ENCODE results near the gene WNT2. TPM values are rescaled to one million over a fixed set of nuclear protein-coding genes. Genes with fewer than 3 reads are reported as not detected.

WNT2 gene
- total and polyA plus RNA-seq, 3 experiments from 2014 or later = not detected

GRCh38 chr7:117346161-117346560 lies 23.3 kb upstream of the WNT2 start:
- Mint-ChIP-seq H3K4me3 (no peak overlapping the region), H3K27me3 (peaks cover 2 to 5% of the 10 kb centered on the region in 2 donors), H3K9me3 (peaks cover 0 to 5% (median 3%) of the 10 kb centered on the region in 5 donors), H3K4me1 (no peaks in the 10 kb centered on the region), H3K36me3 (no peaks in the 10 kb centered on the region), H3K27ac (no peak overlapping the region)
- no peak for DNase-seq
- CTCF ChIA-PET = no interaction called here
- POLR2A ChIA-PET = no interaction called here
- H3K9me3 ChIP-seq (ENCODE audit: low read length) = no peaks in the 10 kb centered on the region
- H3K27ac ChIP-seq (ENCODE audit: low read depth, low read length) = no peak overlapping the region
- no peaks in the 10 kb centered on the region for H3K36me3 ChIP-seq (ENCODE audit: insufficient read depth, low read length)
- H3K4me3 ChIP-seq (ENCODE audit: low read length) = no peak overlapping the region
- no peaks in the 10 kb centered on the region for H3K27me3 ChIP-seq (ENCODE audit: insufficient read depth, low read length, poor library complexity, severe bottlenecking)
- no peaks in the 10 kb centered on the region for H3K4me1 ChIP-seq (ENCODE audit: insufficient read depth, low read length)

GRCh38 chr7:117338020-117338419 lies 15.2 kb upstream of the WNT2 start:
- ChIA-PET POLR2A (no interaction called here), CTCF (no interaction called here)
- H3K27ac Mint-ChIP-seq = no peak overlapping the region
- H3K9me3 ChIP-seq (ENCODE audit: low read length) = no peaks in the 10 kb centered on the region
- DNase-seq = no peak
- H3K4me3 Mint-ChIP-seq = no peak overlapping the region
- peaks cover 0 to 5% (median 0%) of the 10 kb centered on the region in 5 donors for H3K9me3 Mint-ChIP-seq
- no peak overlapping the region for H3K4me3 ChIP-seq (ENCODE audit: low read length)
- H3K27me3 ChIP-seq (ENCODE audit: insufficient read depth, low read length, poor library complexity, severe bottlenecking) = no peaks in the 10 kb centered on the region
- peaks cover 0 to 2% of the 10 kb centered on the region in 2 donors for H3K27me3 Mint-ChIP-seq
- no peaks in the 10 kb centered on the region for H3K36me3 ChIP-seq (ENCODE audit: insufficient read depth, low read length)
- H3K4me1 ChIP-seq (ENCODE audit: insufficient read depth, low read length) = no peaks in the 10 kb centered on the region
- H3K36me3 Mint-ChIP-seq = peaks cover 0 to 1% (median 0%) of the 10 kb centered on the region in 3 donors
- H3K27ac ChIP-seq (ENCODE audit: low read depth, low read length) = no peak overlapping the region
- H3K4me1 Mint-ChIP-seq = no peaks in the 10 kb centered on the region

GRCh38 chr7:117333168-117333567 lies 10.3 kb upstream of the WNT2 start:
- no peaks in the 10 kb centered on the region for H3K9me3 ChIP-seq (ENCODE audit: low read length)
- H3K4me3 ChIP-seq (ENCODE audit: low read length) = no peak overlapping the region
- H3K27ac ChIP-seq (ENCODE audit: low read depth, low read length) = no peak overlapping the region
- H3K27ac Mint-ChIP-seq = no peak overlapping the region
- peaks cover 0 to 2% of the 10 kb centered on the region in 2 donors for H3K27me3 Mint-ChIP-seq
- H3K9me3 Mint-ChIP-seq = peaks cover 0 to 6% (median 0%) of the 10 kb centered on the region in 5 donors
- no peaks in the 10 kb centered on the region for H3K27me3 ChIP-seq (ENCODE audit: insufficient read depth, low read length, poor library complexity, severe bottlenecking)
- H3K4me1 ChIP-seq (ENCODE audit: insufficient read depth, low read length) = no peaks in the 10 kb centered on the region
- ChIA-PET CTCF (no interaction called here), POLR2A (no interaction called here)
- no peak for DNase-seq
- H3K36me3 ChIP-seq (ENCODE audit: insufficient read depth, low read length) = no peaks in the 10 kb centered on the region
- H3K4me1 Mint-ChIP-seq = no peaks in the 10 kb centered on the region
- peaks cover 0 to 1% (median 0%) of the 10 kb centered on the region in 3 donors for H3K36me3 Mint-ChIP-seq
- H3K4me3 Mint-ChIP-seq = no peak overlapping the region

GRCh38 chr7:117332031-117332430 lies 9.2 kb upstream of the WNT2 start:
- no peaks in the 10 kb centered on the region for H3K4me1 Mint-ChIP-seq
- Histone ChIP-seq H3K36me3 (ENCODE audit: insufficient read depth, low read length) (no peaks in the 10 kb centered on the region), H3K4me3 (ENCODE audit: low read length) (no peak overlapping the region), H3K27me3 (ENCODE audit: insufficient read depth, low read length, poor library complexity, severe bottlenecking) (no peaks in the 10 kb centered on the region), H3K9me3 (ENCODE audit: low read length) (no peaks in the 10 kb centered on the region), H3K4me1 (ENCODE audit: insufficient read depth, low read length) (no peaks in the 10 kb centered on the region), H3K27ac (ENCODE audit: low read depth, low read length) (no peak overlapping the region)
- H3K9me3 Mint-ChIP-seq = peaks cover 0 to 8% (median 4%) of the 10 kb centered on the region in 5 donors
- CTCF ChIA-PET = no interaction called here
- peaks cover 0 to 1% (median 0%) of the 10 kb centered on the region in 3 donors for H3K36me3 Mint-ChIP-seq
- H3K27ac Mint-ChIP-seq = no peak overlapping the region
- no peaks in the 10 kb centered on the region for H3K27me3 Mint-ChIP-seq
- H3K4me3 Mint-ChIP-seq = no peak overlapping the region
- DNase-seq = no peak
- POLR2A ChIA-PET = no interaction called here

- CTCF ChIA-PET = no interaction called here
- H3K4me3 ChIP-seq (ENCODE audit: low read length) = no peak overlapping the region
- H3K27me3 Mint-ChIP-seq = peaks cover 32 to 45% of the 10 kb centered on the region in 2 donors
- peaks cover 7% of the 10 kb centered on the region for H3K27me3 ChIP-seq (ENCODE audit: insufficient read depth, low read length, poor library complexity, severe bottlenecking)
- H3K36me3 ChIP-seq (ENCODE audit: insufficient read depth, low read length) = no peaks in the 10 kb centered on the region
- H3K27ac Mint-ChIP-seq = no peak overlapping the region
- no peaks in the 10 kb centered on the region for H3K9me3 ChIP-seq (ENCODE audit: low read length)
- no peaks in the 10 kb centered on the region for H3K4me1 Mint-ChIP-seq
- no peak overlapping the region for H3K4me3 Mint-ChIP-seq
- H3K36me3 Mint-ChIP-seq = no peaks in the 10 kb centered on the region
- no peak for DNase-seq
- no peak overlapping the region for H3K27ac ChIP-seq (ENCODE audit: low read depth, low read length)
- no peaks in the 10 kb centered on the region for H3K4me1 ChIP-seq (ENCODE audit: insufficient read depth, low read length)
- POLR2A ChIA-PET = no interaction called here
- peaks cover 0 to 13% (median 9%) of the 10 kb centered on the region in 5 donors for H3K9me3 Mint-ChIP-seq
These were observed 3.0 kb upstream of the WNT2 start for GRCh38 chr7:117325836-117326235.

- H3K4me3 ChIP-seq (ENCODE audit: low read length) = no peak overlapping the region
- no peak overlapping the region for H3K27ac ChIP-seq (ENCODE audit: low read depth, low read length)
- H3K36me3 ChIP-seq (ENCODE audit: insufficient read depth, low read length) = no peaks in the 10 kb centered on the region
- peaks cover 36 to 53% of the 10 kb centered on the region in 2 donors for H3K27me3 Mint-ChIP-seq
- no peaks in the 10 kb centered on the region for H3K9me3 ChIP-seq (ENCODE audit: low read length)
- no peak for DNase-seq
- H3K4me3 Mint-ChIP-seq = no peak overlapping the region
- CTCF ChIA-PET = no interaction called here
- no peaks in the 10 kb centered on the region for H3K36me3 Mint-ChIP-seq
- H3K27me3 ChIP-seq (ENCODE audit: insufficient read depth, low read length, poor library complexity, severe bottlenecking) = peaks cover 8% of the 10 kb centered on the region
- H3K4me1 ChIP-seq (ENCODE audit: insufficient read depth, low read length) = no peaks in the 10 kb centered on the region
- H3K27ac Mint-ChIP-seq = no peak overlapping the region
- POLR2A ChIA-PET = no interaction called here
- no peaks in the 10 kb centered on the region for H3K4me1 Mint-ChIP-seq
- H3K9me3 Mint-ChIP-seq = peaks cover 0 to 13% (median 9%) of the 10 kb centered on the region in 5 donors
These were observed 2.1 kb upstream of the WNT2 start for GRCh38 chr7:117324960-117325359.

GRCh38 chr7:117323851-117324711 lies 1.2 kb upstream of the WNT2 start:
- Mint-ChIP-seq H3K4me1 (no peaks in the 10 kb centered on the region), H3K27me3 (peaks cover 40 to 56% of the 10 kb centered on the region in 2 donors), H3K36me3 (no peaks in the 10 kb centered on the region), H3K4me3 (no peak overlapping the region), H3K9me3 (peaks cover 0 to 12% (median 9%) of the 10 kb centered on the region in 5 donors), H3K27ac (no peak overlapping the region)
- no peak for DNase-seq
- Histone ChIP-seq H3K27me3 (ENCODE audit: insufficient read depth, low read length, poor library complexity, severe bottlenecking) (peaks cover 8% of the 10 kb centered on the region), H3K9me3 (ENCODE audit: low read length) (no peaks in the 10 kb centered on the region), H3K27ac (ENCODE audit: low read depth, low read length) (no peak overlapping the region), H3K36me3 (ENCODE audit: insufficient read depth, low read length) (no peaks in the 10 kb centered on the region), H3K4me1 (ENCODE audit: insufficient read depth, low read length) (no peaks in the 10 kb centered on the region), H3K4me3 (ENCODE audit: low read length) (no peak overlapping the region)
- ChIA-PET CTCF (no interaction called here), POLR2A (no interaction called here)

GRCh38 chr7:117323305-117323850 lies 520 bp upstream of the WNT2 start:
- Mint-ChIP-seq H3K9me3 (peaks cover 0 to 11% (median 7%) of the 10 kb centered on the region in 5 donors), H3K4me1 (no peaks in the 10 kb centered on the region), H3K27ac (no peak overlapping the region), H3K27me3 (peaks cover 43 to 57% of the 10 kb centered on the region in 2 donors), H3K4me3 (no peak overlapping the region), H3K36me3 (no peaks in the 10 kb centered on the region)
- no peaks in the 10 kb centered on the region for H3K4me1 ChIP-seq (ENCODE audit: insufficient read depth, low read length)
- no peak overlapping the region for H3K27ac ChIP-seq (ENCODE audit: low read depth, low read length)
- CTCF ChIA-PET = no interaction called here
- no peaks in the 10 kb centered on the region for H3K9me3 ChIP-seq (ENCODE audit: low read length)
- H3K27me3 ChIP-seq (ENCODE audit: insufficient read depth, low read length, poor library complexity, severe bottlenecking) = peaks cover 8% of the 10 kb centered on the region
- H3K36me3 ChIP-seq (ENCODE audit: insufficient read depth, low read length) = no peaks in the 10 kb centered on the region
- POLR2A ChIA-PET = no interaction called here
- DNase-seq = no peak
- no peak overlapping the region for H3K4me3 ChIP-seq (ENCODE audit: low read length)
